ENCODE data around the gene ATP5F1D. TPM values are rescaled to one million over a fixed set of nuclear protein-coding genes. Genes with fewer than 3 reads are reported as not detected.
A peak's percentile ranks its signal among the peaks of the same experiment; 100 is the strongest.

ATP5F1D gene
- total and polyA plus RNA-seq, 2 of the 13 experiments (the other 11 are each of a cell fraction or from before 2014, with no cell fraction given), result 39.4 to 78.7 TPM

GRCh38 chr19:1248786-1249297 is 7.3 kb downstream of the ATP5F1D start (continued):
- no peak for TF ChIP-seq NR2F6 (IDR thresholded peaks at IDR 0.05)
- TF ChIP-seq NR2F6 (CRISPR knock-in tag; IDR thresholded peaks at IDR 0.05), result peak; percentile 43; the same call in 1 of the 2 replicates
- TF ChIP-seq ZNF501 (CRISPR knock-in tag; IDR thresholded peaks at IDR 0.05), result peak; percentile 18; the same call in 1 of the 2 replicates
- TF ChIP-seq ZNF530 (CRISPR knock-in tag; IDR thresholded peaks at IDR 0.05; ENCODE audit: low read depth), result no peak
- TF ChIP-seq TBX3 (IDR thresholded peaks at IDR 0.05; ENCODE audit: borderline replicate concordance), result no peak
- no peak for TF ChIP-seq MZF1 (CRISPR knock-in tag; IDR thresholded peaks at IDR 0.05; ENCODE audit: borderline replicate concordance)
- TF ChIP-seq, protein P1, sequence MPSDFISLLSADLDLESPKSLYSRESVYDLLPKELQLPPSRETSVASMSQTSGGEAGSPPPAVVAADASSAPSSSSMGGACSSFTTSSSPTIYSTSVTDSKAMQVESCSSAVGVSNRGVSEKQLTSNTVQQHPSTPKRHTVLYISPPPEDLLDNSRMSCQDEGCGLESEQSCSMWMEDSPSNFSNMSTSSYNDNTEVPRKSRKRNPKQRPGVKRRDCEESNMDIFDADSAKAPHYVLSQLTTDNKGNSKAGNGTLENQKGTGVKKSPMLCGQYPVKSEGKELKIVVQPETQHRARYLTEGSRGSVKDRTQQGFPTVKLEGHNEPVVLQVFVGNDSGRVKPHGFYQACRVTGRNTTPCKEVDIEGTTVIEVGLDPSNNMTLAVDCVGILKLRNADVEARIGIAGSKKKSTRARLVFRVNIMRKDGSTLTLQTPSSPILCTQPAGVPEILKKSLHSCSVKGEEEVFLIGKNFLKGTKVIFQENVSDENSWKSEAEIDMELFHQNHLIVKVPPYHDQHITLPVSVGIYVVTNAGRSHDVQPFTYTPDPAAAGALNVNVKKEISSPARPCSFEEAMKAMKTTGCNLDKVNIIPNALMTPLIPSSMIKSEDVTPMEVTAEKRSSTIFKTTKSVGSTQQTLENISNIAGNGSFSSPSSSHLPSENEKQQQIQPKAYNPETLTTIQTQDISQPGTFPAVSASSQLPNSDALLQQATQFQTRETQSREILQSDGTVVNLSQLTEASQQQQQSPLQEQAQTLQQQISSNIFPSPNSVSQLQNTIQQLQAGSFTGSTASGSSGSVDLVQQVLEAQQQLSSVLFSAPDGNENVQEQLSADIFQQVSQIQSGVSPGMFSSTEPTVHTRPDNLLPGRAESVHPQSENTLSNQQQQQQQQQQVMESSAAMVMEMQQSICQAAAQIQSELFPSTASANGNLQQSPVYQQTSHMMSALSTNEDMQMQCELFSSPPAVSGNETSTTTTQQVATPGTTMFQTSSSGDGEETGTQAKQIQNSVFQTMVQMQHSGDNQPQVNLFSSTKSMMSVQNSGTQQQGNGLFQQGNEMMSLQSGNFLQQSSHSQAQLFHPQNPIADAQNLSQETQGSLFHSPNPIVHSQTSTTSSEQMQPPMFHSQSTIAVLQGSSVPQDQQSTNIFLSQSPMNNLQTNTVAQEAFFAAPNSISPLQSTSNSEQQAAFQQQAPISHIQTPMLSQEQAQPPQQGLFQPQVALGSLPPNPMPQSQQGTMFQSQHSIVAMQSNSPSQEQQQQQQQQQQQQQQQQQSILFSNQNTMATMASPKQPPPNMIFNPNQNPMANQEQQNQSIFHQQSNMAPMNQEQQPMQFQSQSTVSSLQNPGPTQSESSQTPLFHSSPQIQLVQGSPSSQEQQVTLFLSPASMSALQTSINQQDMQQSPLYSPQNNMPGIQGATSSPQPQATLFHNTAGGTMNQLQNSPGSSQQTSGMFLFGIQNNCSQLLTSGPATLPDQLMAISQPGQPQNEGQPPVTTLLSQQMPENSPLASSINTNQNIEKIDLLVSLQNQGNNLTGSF (CRISPR knock-in tag; IDR thresholded peaks at IDR 0.05), result no peak
- no peak for TF ChIP-seq ZFP36L1 (CRISPR knock-in tag; IDR thresholded peaks at IDR 0.05)
- no peak for TF ChIP-seq ZIK1 (CRISPR knock-in tag; IDR thresholded peaks at IDR 0.05; ENCODE audit: borderline replicate concordance, low read depth)
- TF ChIP-seq ZNF430 (CRISPR knock-in tag; IDR thresholded peaks at IDR 0.05), result 0 out of 2 replicates have a peak, but pooled peaks have one; percentile 6
- peak; percentile 18; the same call in 1 of the 2 replicates for TF ChIP-seq ZNF564 (CRISPR knock-in tag; IDR thresholded peaks at IDR 0.05)
- TF ChIP-seq KLF12 (CRISPR knock-in tag; IDR thresholded peaks at IDR 0.05; ENCODE audit: borderline replicate concordance), result no peak
- no peak for TF ChIP-seq ZNF296 (CRISPR knock-in tag; conservative IDR thresholded peaks at IDR 0.05)
- no peak for TF ChIP-seq KLF13 (CRISPR knock-in tag; IDR thresholded peaks at IDR 0.05)
- TF ChIP-seq RCOR2 (CRISPR knock-in tag; IDR thresholded peaks at IDR 0.05), result no peak
- TF ChIP-seq RFXANK (CRISPR knock-in tag; IDR thresholded peaks at IDR 0.05), result no peak
- peak; percentile 63; the same call in 1 of the 2 replicates for TF ChIP-seq SP5 (CRISPR knock-in tag; IDR thresholded peaks at IDR 0.05; ENCODE audit: borderline replicate concordance, low read depth)
- TF ChIP-seq HOMEZ (CRISPR knock-in tag; IDR thresholded peaks at IDR 0.05; ENCODE audit: low read depth), result no peak
- TF ChIP-seq PLSCR1 (CRISPR knock-in tag; IDR thresholded peaks at IDR 0.05; ENCODE audit: borderline replicate concordance), result no peak
- TF ChIP-seq ZNF709 (CRISPR knock-in tag; IDR thresholded peaks at IDR 0.05), result no peak
- TF ChIP-seq ZNF225 (CRISPR knock-in tag; IDR thresholded peaks at IDR 0.05), result no peak
- TF ChIP-seq, protein P2, sequence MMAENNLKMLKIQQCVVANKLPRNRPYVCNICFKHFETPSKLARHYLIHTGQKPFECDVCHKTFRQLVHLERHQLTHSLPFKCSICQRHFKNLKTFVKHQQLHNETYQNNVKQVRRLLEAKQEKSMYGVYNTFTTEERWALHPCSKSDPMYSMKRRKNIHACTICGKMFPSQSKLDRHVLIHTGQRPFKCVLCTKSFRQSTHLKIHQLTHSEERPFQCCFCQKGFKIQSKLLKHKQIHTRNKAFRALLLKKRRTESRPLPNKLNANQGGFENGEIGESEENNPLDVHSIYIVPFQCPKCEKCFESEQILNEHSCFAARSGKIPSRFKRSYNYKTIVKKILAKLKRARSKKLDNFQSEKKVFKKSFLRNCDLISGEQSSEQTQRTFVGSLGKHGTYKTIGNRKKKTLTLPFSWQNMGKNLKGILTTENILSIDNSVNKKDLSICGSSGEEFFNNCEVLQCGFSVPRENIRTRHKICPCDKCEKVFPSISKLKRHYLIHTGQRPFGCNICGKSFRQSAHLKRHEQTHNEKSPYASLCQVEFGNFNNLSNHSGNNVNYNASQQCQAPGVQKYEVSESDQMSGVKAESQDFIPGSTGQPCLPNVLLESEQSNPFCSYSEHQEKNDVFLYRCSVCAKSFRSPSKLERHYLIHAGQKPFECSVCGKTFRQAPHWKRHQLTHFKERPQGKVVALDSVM (CRISPR knock-in tag; IDR thresholded peaks at IDR 0.05), result no peak
- TF ChIP-seq ZSCAN29 (CRISPR knock-in tag; conservative IDR thresholded peaks at IDR 0.05), result no peak

Data from HepG2 (cell line).